GM21423 (cell line): Measurements from ENCODE around the gene GDPD3.

Experiments used
- ATAC-seq: cut with Tn5 transposase; IDR thresholded peaks from one replicate; pipeline ENCODE4 v1.9.1; 2021; ENCODE audit warnings: mild to moderate bottlenecking, moderate library complexity; ENCODE audit not compliant: unreplicated experiment

GDPD3 gene

DNA sequence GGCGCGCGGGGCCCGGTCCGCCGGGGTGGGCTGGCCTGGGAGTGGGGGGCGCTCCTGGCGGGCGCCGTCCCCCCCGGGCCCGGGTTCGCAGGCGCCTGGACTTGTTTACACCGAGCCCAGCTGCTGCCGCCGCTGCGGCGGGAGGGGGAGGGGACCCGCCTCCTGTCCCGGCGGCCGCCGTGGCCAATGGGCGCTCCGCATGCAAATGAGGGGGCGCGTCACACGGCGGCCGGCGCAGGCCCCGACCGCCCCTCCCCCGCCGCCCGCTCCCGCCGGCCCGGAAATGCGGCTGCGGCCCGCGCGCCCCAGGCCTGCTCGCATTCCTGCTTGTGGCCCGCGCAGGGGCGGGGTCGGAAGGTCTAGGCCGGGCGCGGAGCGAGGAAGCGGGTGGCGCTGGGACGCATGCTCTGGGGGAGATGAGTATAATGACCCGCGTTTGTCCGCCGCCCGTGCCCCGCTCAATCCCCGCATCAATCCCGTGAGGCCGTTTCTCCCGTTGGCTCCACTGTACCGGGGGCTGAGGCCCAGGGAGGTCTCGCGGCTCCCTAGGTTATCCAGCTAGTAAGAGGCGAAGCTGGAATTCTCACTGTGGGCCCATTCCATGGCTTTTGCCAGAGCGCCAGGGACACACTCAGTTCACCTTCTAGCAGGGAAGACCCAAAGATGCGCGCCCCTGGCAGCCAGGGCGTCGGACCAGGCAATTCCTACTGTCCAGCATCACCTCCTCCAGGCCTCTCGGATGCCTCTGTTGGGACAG lies 17.1 kb downstream of the GDPD3 start, which contains the start of gene YPEL3:
TSS of gene YPEL3 (minus strand) at position 109 of the 757 bp plus-strand sequence. CDS start 731 bp downstream, outside the sequence.
- ATAC-seq: peak; percentile 36

GRCh38 chr16:30095166-30096078 lies 17.9 kb downstream of the GDPD3 start:
- ATAC-seq: no peak

DNA sequence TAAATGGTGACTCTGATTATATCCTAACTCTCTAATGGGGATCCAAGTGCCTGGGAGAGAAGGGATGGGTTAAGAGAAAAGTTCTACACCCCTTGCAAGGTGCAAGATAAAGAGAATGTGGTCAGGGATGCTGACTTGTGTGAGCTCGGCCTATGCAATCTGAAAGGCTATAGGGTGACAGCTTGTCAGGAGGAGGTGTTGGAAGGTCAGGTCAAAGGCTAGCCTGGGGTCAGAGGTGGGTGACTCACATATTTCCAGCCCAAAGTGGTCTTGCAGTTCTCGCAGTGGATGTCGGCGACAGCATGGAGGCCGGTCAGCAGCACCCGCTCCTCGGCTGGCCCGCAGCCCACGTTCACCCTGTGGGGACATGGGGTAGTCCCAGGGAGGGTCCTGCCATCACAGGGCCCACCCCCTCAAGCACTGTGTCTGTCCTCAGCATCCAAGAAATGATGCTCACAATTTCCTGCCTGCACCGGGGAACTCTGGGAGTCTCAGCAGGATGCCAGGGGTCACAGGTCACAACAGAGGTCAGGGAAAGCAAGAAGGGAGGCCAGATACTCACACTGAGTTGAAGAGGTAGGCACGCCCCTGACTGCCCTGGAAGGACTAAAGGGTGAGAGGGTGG lies 18.7 kb downstream of the GDPD3 start:
- ATAC-seq: no peak

DNA sequence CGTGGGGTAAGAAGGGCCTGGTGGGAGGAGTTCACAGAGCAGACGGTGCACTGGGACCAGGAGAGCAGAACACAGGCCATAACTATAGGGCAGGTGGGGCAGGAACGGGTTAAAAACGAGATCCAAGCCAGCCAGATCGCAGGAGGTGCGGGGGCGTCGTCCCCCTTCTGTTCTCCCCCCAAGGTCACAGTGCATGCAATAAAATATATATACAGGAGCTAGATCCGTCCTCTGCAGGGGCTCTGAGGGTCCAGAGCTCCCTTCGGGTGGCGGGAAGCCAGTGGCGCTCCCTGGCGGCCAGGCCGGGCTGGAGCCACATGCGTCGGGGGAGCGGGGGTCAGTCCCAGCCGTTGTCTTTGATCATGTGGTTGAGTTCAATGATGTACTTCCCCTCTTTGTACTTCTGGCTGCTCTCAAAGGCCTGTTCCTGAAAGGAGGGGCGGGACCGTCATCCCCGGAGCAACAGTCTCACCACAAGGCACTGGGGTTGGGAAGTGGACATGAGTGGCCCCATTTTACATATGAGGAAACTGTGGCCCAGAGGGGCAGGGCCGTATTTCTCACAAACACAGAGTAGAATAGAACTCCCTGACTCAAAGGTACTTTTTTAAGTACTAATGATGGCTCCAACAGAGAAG lies 20.8 kb downstream of the GDPD3 start:
- ATAC-seq: peak; percentile 50

- ATAC-seq: peak; percentile 63
These were observed 21.6 kb downstream of the GDPD3 start, which contains the start of gene TBX6 for GRCh38 chr16:30091474-30092372. Gene TBX6 (minus strand): TSS chr16:30091924. CDS start chr16:30091193, 731 bp downstream.

GRCh38 chr16:30090610-30091331 lies 22.6 kb downstream of the GDPD3 start:
- no peak for ATAC-seq

- ATAC-seq: no peak
These were observed 24.3 kb downstream of the GDPD3 start for GRCh38 chr16:30088832-30089624.

DNA sequence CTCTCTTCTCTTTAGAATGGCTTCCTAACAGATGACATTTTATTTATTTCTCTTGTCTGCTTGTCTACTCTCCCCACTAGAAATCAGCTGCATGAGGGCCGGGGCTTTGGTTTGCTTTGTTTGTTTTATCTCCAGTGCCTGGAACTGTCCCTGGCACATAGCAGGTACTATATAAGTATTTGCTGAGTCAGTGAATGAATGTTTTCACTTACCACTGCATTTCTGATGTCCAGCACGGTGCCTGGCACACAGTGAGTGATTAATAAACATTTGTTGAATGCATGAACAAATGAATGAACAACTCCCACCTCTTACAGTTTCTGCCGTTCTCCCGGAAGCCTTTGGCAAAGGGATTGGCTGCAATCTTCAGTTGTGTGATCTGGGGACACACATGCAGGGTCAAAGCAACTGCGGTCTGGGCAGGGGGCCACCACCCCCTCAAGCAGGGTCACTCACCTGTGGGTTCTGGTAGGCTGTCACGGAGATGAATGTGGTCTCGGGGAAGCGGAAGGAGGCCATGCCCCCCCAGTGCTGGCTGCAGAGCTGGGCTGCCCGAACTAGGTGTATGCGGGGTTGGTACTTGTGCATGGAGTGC lies 25.0 kb downstream of the GDPD3 start:
- no peak for ATAC-seq

- ATAC-seq: no peak
These were observed 26.0 kb downstream of the GDPD3 start for GRCh38 chr16:30087181-30087898.

DNA sequence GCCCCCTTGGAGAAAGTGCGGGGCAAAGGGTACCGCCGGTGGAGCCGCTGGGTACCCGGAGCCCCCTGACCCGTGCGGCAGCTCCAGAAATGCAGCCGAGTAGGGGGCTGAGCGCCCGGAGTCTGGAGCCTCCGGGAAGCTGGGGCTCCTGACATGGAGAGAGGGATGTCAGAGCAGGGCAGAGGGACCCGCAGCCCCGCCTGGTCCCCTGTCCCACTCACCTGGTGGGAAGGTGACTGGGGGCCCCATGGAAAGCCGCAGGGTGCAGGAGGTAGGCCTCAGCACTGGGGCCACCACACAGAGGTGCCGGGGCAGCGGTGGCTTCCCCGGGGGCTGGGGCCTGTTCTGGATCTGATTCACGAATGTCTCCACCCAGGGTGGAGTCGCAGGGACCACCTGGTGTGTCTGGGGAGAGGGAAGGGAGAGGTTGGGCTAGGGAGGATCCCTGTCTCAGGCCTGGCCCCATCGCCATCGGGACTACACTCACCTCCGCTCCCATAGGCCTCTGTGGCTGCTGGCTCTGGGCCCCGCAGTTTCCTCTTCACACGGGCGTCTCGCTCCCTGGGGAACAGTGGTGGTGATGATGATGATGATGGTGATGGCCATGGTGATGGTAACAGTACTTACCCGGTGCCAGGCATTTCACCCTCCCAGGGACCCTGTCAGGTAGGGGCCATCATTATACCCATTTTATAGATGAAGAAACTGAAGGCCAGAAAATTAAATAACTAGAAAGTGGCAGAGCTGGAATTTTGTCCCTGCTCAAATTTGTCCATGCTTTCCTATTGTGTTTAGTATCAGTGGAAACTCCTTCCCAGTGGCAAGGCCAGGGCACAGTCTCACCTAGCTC lies 26.8 kb downstream of the GDPD3 start:
- ATAC-seq: no peak

DNA sequence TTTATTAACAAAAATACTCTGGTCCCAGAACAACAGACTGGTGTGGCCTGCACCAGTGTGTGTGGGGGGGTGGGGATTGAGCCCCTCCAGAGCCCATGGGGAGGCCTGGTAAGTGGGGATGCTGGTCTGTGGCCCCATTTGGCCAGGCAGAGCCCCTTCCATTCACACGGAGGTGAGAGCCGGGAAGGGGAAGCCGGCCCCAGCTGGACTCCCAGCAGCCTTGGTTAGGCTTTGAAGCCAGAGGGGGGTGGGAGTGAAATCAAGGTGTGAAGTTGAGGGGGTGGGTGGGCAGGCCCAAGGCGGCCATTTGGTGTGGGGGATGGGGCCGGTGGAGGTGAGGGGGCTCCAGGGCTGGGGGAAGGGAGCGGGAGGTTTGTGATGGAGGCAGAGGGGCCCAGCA lies 27.5 kb downstream of the GDPD3 start:
- ATAC-seq: no peak

DNA sequence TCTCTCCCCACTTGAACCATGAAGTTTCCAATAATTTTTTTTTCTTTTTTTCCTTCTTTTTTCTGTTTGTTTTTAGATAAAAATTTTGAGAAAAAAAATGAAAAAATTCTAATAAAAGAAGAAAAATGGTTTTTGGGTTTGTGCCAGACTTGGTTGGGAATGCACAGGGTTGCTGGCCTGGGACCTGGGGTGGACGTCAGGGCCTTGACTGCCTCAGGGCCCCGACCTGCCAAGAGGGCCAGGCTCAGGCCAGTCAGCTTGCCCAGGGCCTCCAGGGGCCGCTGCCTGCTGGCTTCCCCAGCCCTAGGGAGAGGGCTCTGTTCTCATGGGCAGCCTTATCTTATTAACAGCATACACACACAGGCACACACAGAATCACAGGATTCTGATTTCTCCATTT lies 28.1 kb downstream of the GDPD3 start:
- no peak for ATAC-seq

DNA sequence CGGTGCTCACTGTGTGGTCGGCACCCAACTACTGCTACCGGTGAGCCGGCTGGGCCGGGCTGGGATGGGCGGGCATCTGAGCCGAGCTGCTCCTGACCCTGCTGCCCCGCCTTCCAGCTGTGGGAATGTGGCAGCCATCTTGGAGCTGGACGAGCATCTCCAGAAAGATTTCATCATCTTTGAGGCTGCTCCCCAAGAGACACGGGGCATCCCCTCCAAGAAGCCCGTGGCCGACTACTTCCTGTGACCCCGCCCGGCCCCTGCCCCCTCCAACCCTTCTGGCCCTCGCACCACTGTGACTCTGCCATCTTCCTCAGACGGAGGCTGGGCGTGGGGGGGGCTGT lies 28.5 kb downstream of the GDPD3 start:
- ATAC-seq: no peak

- no peak for ATAC-seq
These were observed 29.1 kb downstream of the GDPD3 start for GRCh38 chr16:30084096-30084815.

GRCh38 chr16:30083216-30084055 lies 29.9 kb downstream of the GDPD3 start:
- ATAC-seq: no peak
